BJ (cell line): ENCODE measurements around the gene ASB14. TPM values are rescaled to one million over a fixed set of nuclear protein-coding genes. Genes with fewer than 3 reads are reported as not detected.

Source experiments
- CTCF ChIA-PET: fragments of 350-600 bp; formaldehyde crosslinking; extraction: SDS; loops from one replicate; lab custom pipeline; 2021; ENCODE audit warnings: antibody characterized with exemption, inconsistent platforms; lab: Yijun Ruan, JAX
- POLR2A ChIA-PET: fragments of 300-600 bp; sonication (Branson Sonifier 250); formaldehyde crosslinking; extraction: SDS; loops from one replicate; lab custom pipeline; 2021; ENCODE audit warnings: antibody characterized with exemption; lab: Charles Lee
- DNase-seq: peaks from one replicate; pipeline ENCODE4 v3.0.0-alpha.2; 2011; ENCODE audit warnings: low read depth
- H3K27me3 ChIP-seq: 2 replicates; pipeline ENCODE4 v1.6.0; 2011; ENCODE audit warnings: low read length; ENCODE audit not compliant: control insufficient read depth, insufficient read depth
- H3K36me3 ChIP-seq: 2 replicates; pipeline ENCODE4 v1.5.1; 2011; ENCODE audit warnings: low read length; ENCODE audit not compliant: control insufficient read depth, insufficient read depth
- H3K4me3 ChIP-seq: 2 replicates; pipeline ENCODE4 v1.5.1; 2011; ENCODE audit warnings: low read depth, mild to moderate bottlenecking, control low read depth, low read length
- polyA plus RNA-seq: library from polyadenylated mRNA; depleted of rRNA; stranded (reverse); fragments of >200 nt; gene quantifications from 2 replicates; pipeline ENCODE4 v1.2.3, GENCODE V29; 2011; rRNA removed
- TF ChIP-seq, protein P1 (sequence below): IDR thresholded peaks from 2 replicates; pipeline ENCODE4 v1.5.1; 2011; ENCODE audit warnings: low read depth, mild to moderate bottlenecking, control low read depth, inconsistent platforms, low read length, moderate library complexity; ENCODE audit not compliant: insufficient read depth

The ASB14 gene
- polyA plus RNA-seq, 1 experiment = not detected

DNA sequence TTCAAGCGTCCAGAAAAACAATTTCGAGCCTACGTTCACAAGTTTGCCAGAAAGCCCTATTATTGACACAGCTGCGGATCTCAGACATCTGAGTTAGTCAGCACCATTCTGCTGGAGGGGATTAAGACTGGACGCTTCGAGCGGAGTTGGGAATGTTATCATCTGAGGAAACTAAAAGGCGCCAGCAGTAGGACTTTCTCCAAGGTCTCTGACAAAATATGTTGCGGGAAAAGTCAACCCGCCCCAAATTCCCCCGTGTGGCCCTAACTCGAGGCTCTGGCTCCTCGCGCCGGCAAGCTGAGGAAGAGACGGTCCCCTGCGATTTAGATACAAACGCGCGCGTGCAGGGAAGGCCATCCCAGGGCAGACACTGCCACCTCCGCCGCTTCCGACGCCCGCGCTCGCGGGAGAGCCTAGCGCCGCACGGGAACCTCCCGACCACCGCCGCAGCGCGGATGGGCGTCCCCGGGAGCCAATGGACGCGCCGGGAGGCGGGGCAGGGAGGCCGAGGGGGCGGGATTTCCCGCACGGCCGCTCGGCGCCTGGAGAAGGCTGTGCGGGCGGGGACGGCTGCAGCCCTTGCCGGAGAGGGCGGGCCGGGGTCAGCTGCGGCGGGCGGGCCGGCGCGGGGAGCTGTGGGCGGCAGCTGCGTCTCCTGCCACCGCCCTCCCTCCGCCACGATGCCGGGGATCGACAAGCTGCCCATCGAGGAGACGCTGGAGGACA, 65.1 kb downstream of the ASB14 start, which contains the start of gene APPL1:
APPL1 (plus strand) TSS at position 526 of the 726 bp plus-strand sequence; CDS start at position 681, 155 bp downstream.
- POLR2A ChIA-PET = interaction anchor here (0.6 kb wide), 1 partner anchor 495 kb away, joined by 5 read pairs; no protein-coding TSS in a partner anchor
- H3K27me3 ChIP-seq = no peaks in the 10 kb centered on the region
- no peaks in the 10 kb centered on the region for H3K36me3 ChIP-seq
- peak within 1 kb of the TSS; percentile 51 for H3K4me3 ChIP-seq
- TF ChIP-seq, protein P1, sequence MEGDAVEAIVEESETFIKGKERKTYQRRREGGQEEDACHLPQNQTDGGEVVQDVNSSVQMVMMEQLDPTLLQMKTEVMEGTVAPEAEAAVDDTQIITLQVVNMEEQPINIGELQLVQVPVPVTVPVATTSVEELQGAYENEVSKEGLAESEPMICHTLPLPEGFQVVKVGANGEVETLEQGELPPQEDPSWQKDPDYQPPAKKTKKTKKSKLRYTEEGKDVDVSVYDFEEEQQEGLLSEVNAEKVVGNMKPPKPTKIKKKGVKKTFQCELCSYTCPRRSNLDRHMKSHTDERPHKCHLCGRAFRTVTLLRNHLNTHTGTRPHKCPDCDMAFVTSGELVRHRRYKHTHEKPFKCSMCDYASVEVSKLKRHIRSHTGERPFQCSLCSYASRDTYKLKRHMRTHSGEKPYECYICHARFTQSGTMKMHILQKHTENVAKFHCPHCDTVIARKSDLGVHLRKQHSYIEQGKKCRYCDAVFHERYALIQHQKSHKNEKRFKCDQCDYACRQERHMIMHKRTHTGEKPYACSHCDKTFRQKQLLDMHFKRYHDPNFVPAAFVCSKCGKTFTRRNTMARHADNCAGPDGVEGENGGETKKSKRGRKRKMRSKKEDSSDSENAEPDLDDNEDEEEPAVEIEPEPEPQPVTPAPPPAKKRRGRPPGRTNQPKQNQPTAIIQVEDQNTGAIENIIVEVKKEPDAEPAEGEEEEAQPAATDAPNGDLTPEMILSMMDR = no peak
- CTCF ChIA-PET = interaction anchor here (1.0 to 1.5 kb wide), 2 partner anchors 57 to 58 kb away, joined by 3 to 6 read pairs; no protein-coding TSS in a partner anchor
- no peak for DNase-seq

- CTCF ChIA-PET = interaction anchor here (1.9 kb wide), 1 partner anchor 56 kb away, joined by 4 read pairs; no protein-coding TSS in a partner anchor
- TF ChIP-seq, protein P1 = no peak
- DNase-seq = no peak
- H3K4me3 ChIP-seq = no peak overlapping the region
- POLR2A ChIA-PET = no interaction called here
- no peaks in the 10 kb centered on the region for H3K36me3 ChIP-seq
- no peaks in the 10 kb centered on the region for H3K27me3 ChIP-seq
Observed at GRCh38 chr3:57226176-57226575, 66.3 kb downstream of the ASB14 start.

DNA sequence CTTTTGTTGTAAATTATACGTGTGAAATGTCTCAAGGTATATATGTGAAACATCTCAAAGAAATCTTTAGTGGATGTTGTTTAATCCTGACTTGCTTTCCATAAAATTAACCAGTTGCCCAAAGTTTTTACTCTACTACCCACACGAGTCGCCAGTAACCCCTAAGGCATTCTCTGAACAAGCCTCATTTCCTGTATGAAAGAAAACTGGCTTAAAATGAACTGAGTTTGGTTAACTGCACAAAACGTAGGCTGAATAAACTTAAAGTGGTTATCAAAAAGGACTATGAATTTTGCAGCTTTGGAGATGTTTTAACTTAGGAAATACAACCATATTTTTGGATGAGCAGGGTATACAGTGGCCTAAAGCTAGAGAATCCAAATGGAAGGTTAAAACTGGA, 67.6 kb downstream of the ASB14 start:
- POLR2A ChIA-PET = no interaction called here
- no peak for DNase-seq

DNA sequence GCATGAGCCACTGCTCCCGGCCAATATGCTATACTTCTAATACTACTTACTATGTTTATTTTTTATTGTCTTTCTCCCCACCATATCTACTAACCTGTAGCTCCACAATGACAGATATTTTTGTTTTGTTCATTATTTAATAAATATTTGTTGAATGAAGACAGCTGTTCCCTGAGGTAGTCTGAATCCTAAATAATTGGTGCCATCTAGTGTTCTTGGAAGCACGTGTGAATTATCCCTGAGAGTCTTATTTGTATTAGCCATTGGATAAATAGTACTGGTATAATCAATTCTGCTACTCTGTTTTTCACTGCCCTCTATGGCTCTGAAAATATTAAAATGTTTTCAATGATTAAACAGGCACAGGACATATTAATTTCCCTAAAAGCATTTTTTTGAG, 70.6 kb downstream of the ASB14 start:
- no peak for DNase-seq
- H3K36me3 ChIP-seq = no peaks in the 10 kb centered on the region
- H3K27me3 ChIP-seq = no peaks in the 10 kb centered on the region
- no peak overlapping the region for H3K4me3 ChIP-seq
- ChIA-PET CTCF (interaction anchor here (1.2 to 3.0 kb wide), 7 partner anchors 12 to 226 kb away, joined by 3 to 19 read pairs (median 4); no protein-coding TSS in a partner anchor), POLR2A (no interaction called here)
- TF ChIP-seq, protein P1 = peak; percentile 29; the same call in 1 of the 2 replicates

More for the DNA sequence above, 67.6 kb downstream of the ASB14 start:
- no peaks in the 10 kb centered on the region for H3K36me3 ChIP-seq
- no peak overlapping the region for H3K4me3 ChIP-seq
- no peaks in the 10 kb centered on the region for H3K27me3 ChIP-seq
- CTCF ChIA-PET = interaction anchor here (0.9 to 1.9 kb wide), 2 partner anchors 55 to 124 kb away, joined by 4 read pairs; no protein-coding TSS in a partner anchor
- TF ChIP-seq, protein P1 = no peak

Other genes starting within 250 kb of the ASB14 start
- not detected in 2 replicates for gene SPATA12, start 232.0 kb downstream of the ASB14 start, polyA plus RNA-seq
- 0.40 and 0.60 TPM in 2 replicates for gene IL17RD, start 127.3 kb downstream of the ASB14 start, polyA plus RNA-seq
- 0.25 and 0.40 TPM in 2 replicates for gene HESX1, start 92.7 kb downstream of the ASB14 start, polyA plus RNA-seq
- gene APPL1, start 65.0 kb downstream of the ASB14 start, polyA plus RNA-seq = 14.1 and 20.6 TPM in 2 replicates